B cell (primary cell): Measurements from ENCODE around the gene MAGI2. TPM values are rescaled to one million over a fixed set of nuclear protein-coding genes. Genes with fewer than 3 reads are reported as not detected.

ENCODE experiments used
- ATAC-seq: fragments of 200-7000 bp; cut with Tn5 transposase; one replicate; pipeline ENCODE4 v1.10.0; 2021; ENCODE audit warnings: low read depth, mild to moderate bottlenecking, moderate number of reproducible peaks, moderate library complexity
- CTCF ChIA-PET: fragments of 350-600 bp; sonication (Branson Sonifier 250); formaldehyde crosslinking; loops from one replicate; lab custom pipeline; 2021; ENCODE audit warnings: antibody characterized with exemption, inconsistent platforms; lab: Charles Lee
- POLR2A ChIA-PET: fragments of 350-600 bp; sonication (Branson Sonifier 250); formaldehyde crosslinking; loops from one replicate; lab custom pipeline; 2021; ENCODE audit warnings: antibody characterized with exemption; lab: Charles Lee
- DNase-seq: peaks from one replicate; pipeline ENCODE4 v3.0.0; 2013
- H2AFZ ChIP-seq: 2 replicates; pipeline ENCODE4 v1.6.1; 2012; ENCODE audit warnings: mild to moderate bottlenecking, low read depth, low read length; ENCODE audit not compliant: insufficient read depth, poor library complexity, severe bottlenecking
- H3K27ac ChIP-seq, 2 donors: 1 replicate in 1 of 2; 2 replicates in 1 of 2; pipeline ENCODE4 v1.5.1; 2012 to 2013; ENCODE audit warnings: low read length in 2 of 2, mild to moderate bottlenecking in 2 of 2, moderate library complexity in 1 of 2
- H3K27me3 ChIP-seq, 4 experiments: fragments of 200-600 bp in 1 of 4; sonication (generic) in 1 of 4; replicated peaks in 1 of 4; 1 replicate in 2 of 4; 2 replicates in 2 of 4; pipeline versions ENCODE4 v1.6.1 to v1.7.0; 2013 to 2016; ENCODE audit warnings: low read length in 3 of 4, mild to moderate bottlenecking in 2 of 4, mixed read lengths in 1 of 4, moderate library complexity in 1 of 4; ENCODE audit not compliant: insufficient read depth in 4 of 4, control insufficient read depth in 3 of 4; ENCODE audit errors: control extremely low read depth in 1 of 4
- H3K36me3 ChIP-seq, 2 experiments: replicated peaks in 1 of 2; 1 replicate in 1 of 2; 2 replicates in 1 of 2; pipeline versions ENCODE4 v1.6.1 to v1.7.1; 2013; ENCODE audit warnings: low read length in 1 of 2; ENCODE audit not compliant: insufficient read depth in 2 of 2, control insufficient read depth in 1 of 2; ENCODE audit errors: control extremely low read depth in 1 of 2, extremely low read depth in 1 of 2
- H3K4me1 ChIP-seq, 2 donors: fragments of 200-600 bp in 1 of 2; sonication (generic) in 1 of 2; 1 replicate in 1 of 2; 2 replicates in 1 of 2; pipeline versions ENCODE4 v1.5.1 to v1.6.1; 2013 to 2017; ENCODE audit warnings: low read length in 2 of 2; ENCODE audit not compliant: control insufficient read depth in 2 of 2, insufficient read depth in 2 of 2
- H3K4me2 ChIP-seq: replicated peaks from 2 replicates; pipeline ENCODE3; 2012; ENCODE audit warnings: mild to moderate bottlenecking, low read depth, low read length; ENCODE audit not compliant: poor library complexity, severe bottlenecking
- H3K4me3 ChIP-seq, 5 experiments: fragments of 200-600 bp in 1 of 5; sonication (generic) in 1 of 5; 1 replicate in 3 of 5; 2 replicates in 2 of 5; pipeline versions ENCODE4 v1.5.1 to v1.7.0; 2011 to 2016; ENCODE audit warnings: low read length in 4 of 5, mild to moderate bottlenecking in 4 of 5, low read depth in 2 of 5, control low read depth in 1 of 5, moderate library complexity in 1 of 5; ENCODE audit not compliant: insufficient read depth in 1 of 5; ENCODE audit errors: control extremely low read depth in 1 of 5, extremely low read depth in 1 of 5
- H3K79me2 ChIP-seq: fragments of 200-600 bp; sonication (generic); one replicate; pipeline ENCODE4 v1.6.0; 2016; ENCODE audit warnings: low read length; ENCODE audit not compliant: control insufficient read depth, insufficient read depth
- H3K9ac ChIP-seq: fragments of 200-600 bp; sonication (generic); 2 replicates; pipeline ENCODE4 v1.6.1; 2017; ENCODE audit warnings: mild to moderate bottlenecking, low read length, moderate library complexity
- H3K9me3 ChIP-seq, 3 donors: one replicate each; pipeline versions ENCODE4 v1.6.1 to v1.7.1; 2013; ENCODE audit warnings: low read length in 2 of 3; ENCODE audit not compliant: control insufficient read depth in 2 of 3, insufficient read depth in 1 of 3; ENCODE audit errors: control extremely low read depth in 1 of 3
- H4K20me1 ChIP-seq: 2 replicates; pipeline ENCODE4 v1.6.0; 2012; ENCODE audit warnings: mild to moderate bottlenecking, low read length; ENCODE audit not compliant: insufficient read depth, control insufficient read depth, poor library complexity, severe bottlenecking
- H3K27ac Mint-ChIP-seq: one replicate; pipeline ENCODE4 v1.8.0; 2021; ENCODE audit warnings: mixed read lengths
- H3K27me3 Mint-ChIP-seq: one replicate; pipeline ENCODE4 v1.8.0; 2021; ENCODE audit warnings: mixed read lengths
- H3K4me1 Mint-ChIP-seq: one replicate; pipeline ENCODE4 v1.8.0; 2021; ENCODE audit warnings: mixed read lengths
- H3K4me3 Mint-ChIP-seq: one replicate; pipeline ENCODE4 v1.8.0; 2021; ENCODE audit warnings: mixed read lengths
- H3K9me3 Mint-ChIP-seq: one replicate; pipeline ENCODE4 v1.8.0; 2022; ENCODE audit warnings: mixed read lengths; ENCODE audit not compliant: insufficient read depth
- CTCF ChIP-seq: fragments of 200-600 bp; IDR thresholded peaks from one replicate; pipeline ENCODE4 v1.8.0; 2022; ENCODE audit warnings: antibody characterized with exemption, mild to moderate bottlenecking
- EZH2 ChIP-seq: IDR thresholded peaks from 2 replicates; pipeline ENCODE4 v1.6.1; 2012; ENCODE audit warnings: borderline replicate concordance, low read depth, mild to moderate bottlenecking, moderate library complexity, low read length; ENCODE audit not compliant: insufficient read depth, poor library complexity, severe bottlenecking
- WGBS: methylation state at CpG from one replicate; pipeline ENCODE4 v1.1.5; 2013; ENCODE audit warnings: missing lambda C conversion rate; ENCODE audit not compliant: insufficient coverage; 5-methylcytosine and 5-hydroxymethylcytosine counted together
- intact Hi-C: fragments of 100-400 bp; cut with micrococcal nuclease; formaldehyde crosslinking; loops from one replicate; pipeline ENCODE4 v1.10.0; 2022
- polyA plus RNA-seq: library from polyadenylated mRNA; depleted of rRNA; stranded (reverse); fragments of >200 nt; gene quantifications from 2 replicates; pipeline ENCODE4 v1.2.3, GENCODE V29; 2012
- total RNA-seq, 2 donors: library from RNA; stranded (reverse); fragments of 120-200 nt in 1 of 2; gene quantifications; 1 replicate in 1 of 2; 2 replicates in 1 of 2; pipeline versions ENCODE4 v1.2.3 to v1.2.4, GENCODE V29; 2013 to 2022

Gene MAGI2
- total and polyA plus RNA-seq, 2 donors (not counting 1 experiment from before 2014, with no cell fraction given) = 0.16 to 0.64 TPM

- no peak overlapping the region for H3K9ac ChIP-seq
- H3K27ac ChIP-seq = no peak overlapping the region
- no peak for TF ChIP-seq EZH2
- TF ChIP-seq CTCF = no peak
- H3K4me3 Mint-ChIP-seq = no peak overlapping the region
- H3K27me3 ChIP-seq = no peaks in the 10 kb centered on the region
- H2AFZ ChIP-seq = no peak overlapping the region
- no peak for DNase-seq
- H3K9me3 ChIP-seq = no peaks in the 10 kb centered on the region
- no peaks in the 10 kb centered on the region for H3K79me2 ChIP-seq
- no peaks in the 10 kb centered on the region for H3K4me1 Mint-ChIP-seq
- H3K27me3 Mint-ChIP-seq = no peaks in the 10 kb centered on the region
- H3K27ac Mint-ChIP-seq = no peak overlapping the region
- CTCF ChIA-PET = interaction anchor here (0.6 kb wide), 1 partner anchor 7 kb away, joined by 3 read pairs; no protein-coding TSS in a partner anchor
- POLR2A ChIA-PET = no interaction called here
- H3K36me3 ChIP-seq = no peaks in the 10 kb centered on the region
- intact Hi-C loops = no loop called here
- no peak overlapping the region for H3K4me3 ChIP-seq
- H3K4me1 ChIP-seq = no peaks in the 10 kb centered on the region
- H3K9me3 Mint-ChIP-seq = no peaks in the 10 kb centered on the region
- WGBS = no CpG with 5 or more reads among the region's 2 CpGs
- ATAC-seq = no peak
- no peaks in the 10 kb centered on the region for H4K20me1 ChIP-seq
- no peak overlapping the region for H3K4me2 ChIP-seq
Observed at GRCh38 chr7:78400038-78400437, 1053.4 kb downstream of the MAGI2 start.

GRCh38 chr7:78399033-78399769 is 1054.3 kb downstream of the MAGI2 start:
- Histone ChIP-seq H3K36me3 (no peaks in the 10 kb centered on the region), H3K27ac (no peak overlapping the region), H3K4me1 (no peaks in the 10 kb centered on the region), H3K4me2 (no peak overlapping the region), H3K9me3 (no peaks in the 10 kb centered on the region), H4K20me1 (no peaks in the 10 kb centered on the region), H3K79me2 (no peaks in the 10 kb centered on the region), H3K9ac (no peak overlapping the region), H2AFZ (no peak overlapping the region), H3K4me3 (no peak overlapping the region), H3K27me3 (no peaks in the 10 kb centered on the region)
- no peak for TF ChIP-seq CTCF
- TF ChIP-seq EZH2 = no peak
- Mint-ChIP-seq H3K4me1 (no peaks in the 10 kb centered on the region), H3K4me3 (no peak overlapping the region), H3K27ac (no peak overlapping the region), H3K27me3 (no peaks in the 10 kb centered on the region), H3K9me3 (no peaks in the 10 kb centered on the region)
- ChIA-PET POLR2A (no interaction called here), CTCF (interaction anchor here (0.6 kb wide), 1 partner anchor 8 kb away, joined by 3 read pairs; no protein-coding TSS in a partner anchor)
- intact Hi-C loops = no loop called here
- no peak for ATAC-seq
- 40% methylated on average over 1 of the region's 4 CpGs for WGBS
- no peak for DNase-seq
